HEK293 (cell line): ENCODE data around the gene POLR3GL.

ENCODE experiments used
- CTCF ChIP-seq: fragments of 450-650 bp; formaldehyde crosslinking; IDR thresholded peaks from 2 replicates; pipeline ENCODE4 v1.5.1; 2016; ENCODE audit warnings: missing biosample characterization, missing genetic modification characterization
- PBX3 ChIP-seq: sonication (generic); formaldehyde crosslinking; IDR thresholded peaks from 2 replicates; pipeline ENCODE4 v1.8.1; 2022; ENCODE audit warnings: mild to moderate bottlenecking, moderate library complexity, missing genetic modification reagents
- YY1 ChIP-seq: fragments of 450-650 bp; formaldehyde crosslinking; IDR thresholded peaks from 2 replicates; pipeline ENCODE4 v1.5.1; 2018; ENCODE audit warnings: missing biosample characterization, missing genetic modification characterization
- ZBTB44 ChIP-seq: fragments of 450-650 bp; IDR thresholded peaks from 2 replicates; pipeline ENCODE4 v1.5.1; 2018; ENCODE audit warnings: missing biosample characterization, mild to moderate bottlenecking, missing genetic modification characterization
- ZFHX2 ChIP-seq: fragments of 450-650 bp; formaldehyde crosslinking; conservative IDR thresholded peaks from 2 replicates; pipeline ENCODE4 v1.5.1; 2016; ENCODE audit warnings: missing biosample characterization, missing genetic modification characterization
- ZNF138 ChIP-seq: fragments of 450-650 bp; formaldehyde crosslinking; IDR thresholded peaks from 2 replicates; pipeline ENCODE4 v1.5.1; 2016; ENCODE audit warnings: missing biosample characterization, missing genetic modification characterization, borderline replicate concordance
- ZNF544 ChIP-seq: fragments of 450-650 bp; formaldehyde crosslinking; IDR thresholded peaks from 2 replicates; pipeline ENCODE4 v1.5.0; 2017; ENCODE audit warnings: missing biosample characterization, missing genetic modification characterization

GRCh38 chr1:146022403-146023127 lies 58.1 kb downstream of the POLR3GL start:
- TF ChIP-seq YY1 (tag by site-specific recombination) (no peak), ZNF544 (no peak), CTCF (tag by site-specific recombination) (no peak), ZBTB44 (tag by site-specific recombination) (no peak), ZFHX2 (tag by site-specific recombination) (no peak), ZNF138 (no peak), PBX3 (CRISPR knock-in tag) (no peak)
